A673 (cell line): ENCODE data around the gene ANP32B.

Experiments used
- CTCF ChIP-seq: fragments of 300-800, 200-600 bp; sonication (generic); conservative IDR thresholded peaks from 2 replicates; pipeline ENCODE4 v1.5.1; 2017; ENCODE audit warnings: low read depth, mild to moderate bottlenecking, antibody characterized with exemption, low read length, moderate library complexity, mixed read lengths
- EZH2 ChIP-seq: fragments of 200-600 bp; sonication (generic); IDR thresholded peaks from 2 replicates; pipeline ENCODE4 v1.6.1; 2017; ENCODE audit warnings: borderline replicate concordance, low read depth, mild to moderate bottlenecking, mixed read lengths, antibody characterized with exemption, low read length; ENCODE audit not compliant: poor library complexity, severe bottlenecking

DNA sequence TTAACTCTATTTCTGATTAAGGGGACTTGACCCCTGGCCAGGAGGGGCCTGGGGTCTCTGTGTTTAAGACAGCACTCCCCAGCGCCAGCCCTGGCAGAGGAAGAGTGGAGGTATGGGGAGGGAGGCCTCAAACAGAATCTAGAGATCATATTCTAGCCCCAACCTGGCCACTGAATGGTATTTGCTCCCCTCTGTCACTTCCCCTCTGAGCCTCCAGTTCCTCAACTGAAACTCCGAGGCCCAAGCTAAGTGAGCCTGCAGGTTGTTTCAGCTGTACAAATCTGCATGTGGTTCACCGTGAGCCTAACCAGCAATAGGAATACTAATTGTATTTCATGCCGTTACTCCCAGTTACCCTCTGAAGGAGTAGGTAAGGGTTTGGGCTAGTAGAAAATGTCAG is 36.0 kb downstream of the ANP32B start:
- TF ChIP-seq CTCF (no peak), EZH2 (no peak)
